B cell (primary cell): ENCODE results near the gene CCDC91. TPM values are rescaled to one million over a fixed set of nuclear protein-coding genes. Genes with fewer than 3 reads are reported as not detected.

Experiments used
- ATAC-seq: fragments of 200-7000 bp; cut with Tn5 transposase; one replicate; pipeline ENCODE4 v1.10.0; 2021; ENCODE audit warnings: low read depth, mild to moderate bottlenecking, moderate number of reproducible peaks, moderate library complexity
- CTCF ChIA-PET: fragments of 350-600 bp; sonication (Branson Sonifier 250); formaldehyde crosslinking; loops from one replicate; lab custom pipeline; 2021; ENCODE audit warnings: antibody characterized with exemption, inconsistent platforms; lab: Charles Lee
- POLR2A ChIA-PET: fragments of 350-600 bp; sonication (Branson Sonifier 250); formaldehyde crosslinking; loops from one replicate; lab custom pipeline; 2021; ENCODE audit warnings: antibody characterized with exemption; lab: Charles Lee
- DNase-seq: peaks from one replicate; pipeline ENCODE4 v3.0.0; 2013
- H2AFZ ChIP-seq: 2 replicates; pipeline ENCODE4 v1.6.1; 2012; ENCODE audit warnings: mild to moderate bottlenecking, low read depth, low read length; ENCODE audit not compliant: insufficient read depth, poor library complexity, severe bottlenecking
- H3K27ac ChIP-seq, 2 donors: 1 replicate in 1 of 2; 2 replicates in 1 of 2; pipeline ENCODE4 v1.5.1; 2012 to 2013; ENCODE audit warnings: low read length in 2 of 2, mild to moderate bottlenecking in 2 of 2, moderate library complexity in 1 of 2
- H3K27me3 ChIP-seq, 4 experiments: fragments of 200-600 bp in 1 of 4; sonication (generic) in 1 of 4; replicated peaks in 1 of 4; 1 replicate in 2 of 4; 2 replicates in 2 of 4; pipeline versions ENCODE4 v1.6.1 to v1.7.0; 2013 to 2016; ENCODE audit warnings: low read length in 3 of 4, mild to moderate bottlenecking in 2 of 4, mixed read lengths in 1 of 4, moderate library complexity in 1 of 4; ENCODE audit not compliant: insufficient read depth in 4 of 4, control insufficient read depth in 3 of 4; ENCODE audit errors: control extremely low read depth in 1 of 4
- H3K36me3 ChIP-seq, 2 experiments: replicated peaks in 1 of 2; 1 replicate in 1 of 2; 2 replicates in 1 of 2; pipeline versions ENCODE4 v1.6.1 to v1.7.1; 2013; ENCODE audit warnings: low read length in 1 of 2; ENCODE audit not compliant: insufficient read depth in 2 of 2, control insufficient read depth in 1 of 2; ENCODE audit errors: control extremely low read depth in 1 of 2, extremely low read depth in 1 of 2
- H3K4me1 ChIP-seq, 2 donors: fragments of 200-600 bp in 1 of 2; sonication (generic) in 1 of 2; 1 replicate in 1 of 2; 2 replicates in 1 of 2; pipeline versions ENCODE4 v1.5.1 to v1.6.1; 2013 to 2017; ENCODE audit warnings: low read length in 2 of 2; ENCODE audit not compliant: control insufficient read depth in 2 of 2, insufficient read depth in 2 of 2
- H3K4me2 ChIP-seq: replicated peaks from 2 replicates; pipeline ENCODE3; 2012; ENCODE audit warnings: mild to moderate bottlenecking, low read depth, low read length; ENCODE audit not compliant: poor library complexity, severe bottlenecking
- H3K4me3 ChIP-seq, 5 experiments: fragments of 200-600 bp in 1 of 5; sonication (generic) in 1 of 5; 1 replicate in 3 of 5; 2 replicates in 2 of 5; pipeline versions ENCODE4 v1.5.1 to v1.7.0; 2011 to 2016; ENCODE audit warnings: low read length in 4 of 5, mild to moderate bottlenecking in 4 of 5, low read depth in 2 of 5, control low read depth in 1 of 5, moderate library complexity in 1 of 5; ENCODE audit not compliant: insufficient read depth in 1 of 5; ENCODE audit errors: control extremely low read depth in 1 of 5, extremely low read depth in 1 of 5
- H3K79me2 ChIP-seq: fragments of 200-600 bp; sonication (generic); one replicate; pipeline ENCODE4 v1.6.0; 2016; ENCODE audit warnings: low read length; ENCODE audit not compliant: control insufficient read depth, insufficient read depth
- H3K9ac ChIP-seq: fragments of 200-600 bp; sonication (generic); 2 replicates; pipeline ENCODE4 v1.6.1; 2017; ENCODE audit warnings: mild to moderate bottlenecking, low read length, moderate library complexity
- H3K9me3 ChIP-seq, 3 donors: one replicate each; pipeline versions ENCODE4 v1.6.1 to v1.7.1; 2013; ENCODE audit warnings: low read length in 2 of 3; ENCODE audit not compliant: control insufficient read depth in 2 of 3, insufficient read depth in 1 of 3; ENCODE audit errors: control extremely low read depth in 1 of 3
- H4K20me1 ChIP-seq: 2 replicates; pipeline ENCODE4 v1.6.0; 2012; ENCODE audit warnings: mild to moderate bottlenecking, low read length; ENCODE audit not compliant: insufficient read depth, control insufficient read depth, poor library complexity, severe bottlenecking
- H3K27ac Mint-ChIP-seq: one replicate; pipeline ENCODE4 v1.8.0; 2021; ENCODE audit warnings: mixed read lengths
- H3K27me3 Mint-ChIP-seq: one replicate; pipeline ENCODE4 v1.8.0; 2021; ENCODE audit warnings: mixed read lengths
- H3K4me1 Mint-ChIP-seq: one replicate; pipeline ENCODE4 v1.8.0; 2021; ENCODE audit warnings: mixed read lengths
- H3K4me3 Mint-ChIP-seq: one replicate; pipeline ENCODE4 v1.8.0; 2021; ENCODE audit warnings: mixed read lengths
- H3K9me3 Mint-ChIP-seq: one replicate; pipeline ENCODE4 v1.8.0; 2022; ENCODE audit warnings: mixed read lengths; ENCODE audit not compliant: insufficient read depth
- CTCF ChIP-seq: fragments of 200-600 bp; IDR thresholded peaks from one replicate; pipeline ENCODE4 v1.8.0; 2022; ENCODE audit warnings: antibody characterized with exemption, mild to moderate bottlenecking
- EZH2 ChIP-seq: IDR thresholded peaks from 2 replicates; pipeline ENCODE4 v1.6.1; 2012; ENCODE audit warnings: borderline replicate concordance, low read depth, mild to moderate bottlenecking, moderate library complexity, low read length; ENCODE audit not compliant: insufficient read depth, poor library complexity, severe bottlenecking
- WGBS: methylation state at CpG from one replicate; pipeline ENCODE4 v1.1.5; 2013; ENCODE audit warnings: missing lambda C conversion rate; ENCODE audit not compliant: insufficient coverage; 5-methylcytosine and 5-hydroxymethylcytosine counted together
- intact Hi-C: fragments of 100-400 bp; cut with micrococcal nuclease; formaldehyde crosslinking; loops from one replicate; pipeline ENCODE4 v1.10.0; 2022
- polyA plus RNA-seq: library from polyadenylated mRNA; depleted of rRNA; stranded (reverse); fragments of >200 nt; gene quantifications from 2 replicates; pipeline ENCODE4 v1.2.3, GENCODE V29; 2012
- total RNA-seq, 2 donors: library from RNA; stranded (reverse); fragments of 120-200 nt in 1 of 2; gene quantifications; 1 replicate in 1 of 2; 2 replicates in 1 of 2; pipeline versions ENCODE4 v1.2.3 to v1.2.4, GENCODE V29; 2013 to 2022

CCDC91 gene
- total and polyA plus RNA-seq, 2 donors (not counting 1 experiment from before 2014, with no cell fraction given): 10.9 to 64.8 TPM

GRCh38 chr12:28340261-28341045 lies 150.2 kb downstream of the CCDC91 start:
- ATAC-seq (no peak), DNase-seq (no peak)
- no peaks in the 10 kb centered on the region for H3K9me3 ChIP-seq
- Mint-ChIP-seq H3K4me1 (no peaks in the 10 kb centered on the region), H3K27me3 (no peaks in the 10 kb centered on the region), H3K4me3 (no peak overlapping the region), H3K9me3 (no peaks in the 10 kb centered on the region), H3K27ac (no peak overlapping the region)
- H3K79me2 ChIP-seq: no peaks in the 10 kb centered on the region
- no peak overlapping the region for H3K9ac ChIP-seq
- H3K27me3 ChIP-seq: no peaks in the 10 kb centered on the region
- CTCF ChIA-PET: no interaction called here
- no peak overlapping the region for H2AFZ ChIP-seq
- no peaks in the 10 kb centered on the region for H3K4me1 ChIP-seq
- H3K27ac ChIP-seq: no peak overlapping the region
- no peak overlapping the region for H3K4me2 ChIP-seq
- TF ChIP-seq EZH2: no peak
- no peak for TF ChIP-seq CTCF
- no peaks in the 10 kb centered on the region for H4K20me1 ChIP-seq
- H3K36me3 ChIP-seq: peaks cover 0 to 3% of the 10 kb centered on the region in 2 experiments
- POLR2A ChIA-PET: no interaction called here
- intact Hi-C loops: no loop called here
- H3K4me3 ChIP-seq: no peak overlapping the region
- 88% methylated on average over 4 of the region's 4 CpGs for WGBS

- Histone ChIP-seq H3K4me2 (no peak overlapping the region), H3K27ac (no peak overlapping the region), H3K9me3 (no peaks in the 10 kb centered on the region), H3K27me3 (no peaks in the 10 kb centered on the region), H3K4me1 (no peaks in the 10 kb centered on the region), H3K36me3 (peaks cover 0 to 3% of the 10 kb centered on the region in 2 experiments), H3K4me3 (no peak overlapping the region), H2AFZ (no peak overlapping the region), H3K79me2 (no peaks in the 10 kb centered on the region), H4K20me1 (no peaks in the 10 kb centered on the region), H3K9ac (no peak overlapping the region)
- no peak for DNase-seq
- intact Hi-C loops: no loop called here
- Mint-ChIP-seq H3K9me3 (no peaks in the 10 kb centered on the region), H3K27me3 (no peaks in the 10 kb centered on the region), H3K4me1 (no peaks in the 10 kb centered on the region), H3K27ac (no peak overlapping the region), H3K4me3 (no peak overlapping the region)
- ChIA-PET POLR2A (no interaction called here), CTCF (no interaction called here)
- no CpG with 5 or more reads among the region's 1 CpG for WGBS
- TF ChIP-seq CTCF: no peak
- TF ChIP-seq EZH2: no peak
- no peak for ATAC-seq
Measured at GRCh38 chr12:28343713-28344112, 153.5 kb downstream of the CCDC91 start.
